ENCODE data around the gene FKBP5.

DNA sequence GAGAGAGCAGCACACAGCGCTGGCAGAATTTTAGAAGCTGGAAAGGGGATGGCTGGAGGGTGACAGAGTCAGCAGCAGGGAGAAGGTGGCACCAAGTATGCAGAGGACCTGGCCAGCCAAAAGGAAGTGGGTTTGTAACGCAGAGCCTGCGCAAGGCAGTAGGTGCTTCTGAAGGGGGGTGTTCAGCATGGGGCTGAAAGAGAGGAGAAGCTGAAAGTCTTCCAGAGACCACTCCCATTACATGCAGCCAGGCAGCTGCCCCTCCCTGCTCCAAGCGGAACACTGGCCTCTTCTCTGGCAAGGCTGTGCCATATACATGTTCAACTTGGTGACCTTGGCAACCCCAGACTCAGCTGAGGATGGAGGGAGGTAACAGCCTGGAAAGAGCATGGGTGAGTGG, 133.9 kb downstream of the FKBP5 start:
- no peak for TF ChIP-seq POLR2AphosphoS5 (IDR thresholded peaks at IDR 0.05)
- TF ChIP-seq, protein P1, sequence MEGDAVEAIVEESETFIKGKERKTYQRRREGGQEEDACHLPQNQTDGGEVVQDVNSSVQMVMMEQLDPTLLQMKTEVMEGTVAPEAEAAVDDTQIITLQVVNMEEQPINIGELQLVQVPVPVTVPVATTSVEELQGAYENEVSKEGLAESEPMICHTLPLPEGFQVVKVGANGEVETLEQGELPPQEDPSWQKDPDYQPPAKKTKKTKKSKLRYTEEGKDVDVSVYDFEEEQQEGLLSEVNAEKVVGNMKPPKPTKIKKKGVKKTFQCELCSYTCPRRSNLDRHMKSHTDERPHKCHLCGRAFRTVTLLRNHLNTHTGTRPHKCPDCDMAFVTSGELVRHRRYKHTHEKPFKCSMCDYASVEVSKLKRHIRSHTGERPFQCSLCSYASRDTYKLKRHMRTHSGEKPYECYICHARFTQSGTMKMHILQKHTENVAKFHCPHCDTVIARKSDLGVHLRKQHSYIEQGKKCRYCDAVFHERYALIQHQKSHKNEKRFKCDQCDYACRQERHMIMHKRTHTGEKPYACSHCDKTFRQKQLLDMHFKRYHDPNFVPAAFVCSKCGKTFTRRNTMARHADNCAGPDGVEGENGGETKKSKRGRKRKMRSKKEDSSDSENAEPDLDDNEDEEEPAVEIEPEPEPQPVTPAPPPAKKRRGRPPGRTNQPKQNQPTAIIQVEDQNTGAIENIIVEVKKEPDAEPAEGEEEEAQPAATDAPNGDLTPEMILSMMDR (IDR thresholded peaks at IDR 0.05 in 8 of 11, conservative IDR thresholded peaks at IDR 0.05 in 3 of 11) = no peak

Data from spleen (tissue), 7 donors.